Heart left ventricle (tissue), 13 donors: ENCODE results near the gene FAM221B.

Source experiments
- CTCF ChIP-seq, 12 donors: fragments of 200-600 bp; sonication (generic) in 4 of 12; IDR thresholded peaks; one replicate each; pipeline versions ENCODE4 v1.5.0 to v1.8.0; 2018 to 2022; ENCODE audit warnings: antibody characterized with exemption in 12 of 12, mild to moderate bottlenecking in 5 of 12
- POLR2A ChIP-seq, 2 donors: fragments of 450-650 bp; IDR thresholded peaks; one replicate each; pipeline ENCODE4 v1.6.1; 2017; ENCODE audit warnings: antibody characterized with exemption in 2 of 2, mild to moderate bottlenecking in 2 of 2, moderate library complexity in 2 of 2
- donor health status: ischemic (EF 13 %, LVEDD 7.1; RV severe dilation, severe dysfunction).
- donor health status: DM: no; HTN: yes; CAD: no.
- donor health status: DM: no; HTN: no; CAD: no.
- donor health status: ischemic (EF 25% LVEDD 6.9; RV normal size, moderate dysfunction).
- donor health status: ischemic (EF 25% LVEDD 5.7; RV mildly dilated, moderate dysfunction).
- donor health status: ischemic (EF 35%, LVEDD 5.7; RV mildly dilated, moderate dysfunction).
- donor health status: nonischemic (EF 11% LVEDD 7.7; RV severe dilation, severe dysfunction).
- donor health status: DM: yes; HTN: yes; CAD: no.
- donor health status: PGD.
- donor health status: ischemic (EF 29% LVEDD 5.4; RV normal size, mild dysfunction).
- donor health status: nonischemic (EF 23%, LVEDD 6.1; RV moderate dilation, normal function).

- TF ChIP-seq CTCF (IDR thresholded peaks at IDR 0.05) (no peak), POLR2A (IDR thresholded peaks at IDR 0.05) (no peak)
Observed at GRCh38 chr9:35769763-35770162, 58.8 kb downstream of the FAM221B start.
